Activated CD4-positive, alpha-beta T cell treated with anti-CD3 and anti-CD28 coated beads, Interleukin-10, Interleukin-2, amounts not matched to agents 100 ng/mL and 50 ng/mL, durations not matched to agents 16 hours and 8 hours (primary cell): ENCODE data around the gene TNK2.
"Not testable (repeated sequence)": the region's sequence is repeated elsewhere in the genome, so short reads cannot be mapped to it uniquely, and the experiment has no call there.

Experiments used
- DNase-seq: peaks from one replicate; pipeline ENCODE4 v3.0.0-alpha.2; 2020

The TNK2 gene

GRCh38 chr3:195916291-195916690 lies 7.9 kb upstream of the TNK2 start:
- no peak for DNase-seq

- peak; percentile 98 for DNase-seq
These were observed 6.5 kb upstream of the TNK2 start for GRCh38 chr3:195914648-195915473.

- DNase-seq, result not testable (repeated sequence)
These were observed 5.8 kb upstream of the TNK2 start for GRCh38 chr3:195914146-195914545.

- DNase-seq, result no peak
These were observed 5.0 kb upstream of the TNK2 start for GRCh38 chr3:195913382-195913781.

GRCh38 chr3:195911946-195912270 lies 3.6 kb upstream of the TNK2 start:
- no peak for DNase-seq

- no peak for DNase-seq
These were observed 2.9 kb upstream of the TNK2 start for GRCh38 chr3:195911041-195911945.

- DNase-seq, result no peak
These were observed 2.1 kb upstream of the TNK2 start for GRCh38 chr3:195910499-195910845.

GRCh38 chr3:195909644-195910498 lies 1.5 kb upstream of the TNK2 start:
- peak; percentile 91 for DNase-seq

GRCh38 chr3:195908694-195909581 lies 587 bp upstream of the TNK2 start:
- peak; percentile 35 for DNase-seq

- no peak for DNase-seq
These were observed 742 bp downstream of the TNK2 start for GRCh38 chr3:195907684-195907933.

GRCh38 chr3:195906865-195907683 lies 1.3 kb downstream of the TNK2 start:
- peak; percentile 80 for DNase-seq

GRCh38 chr3:195905970-195906864 lies 2.1 kb downstream of the TNK2 start:
- DNase-seq, result peak; percentile 31

- DNase-seq, result no peak
These were observed 4.0 kb downstream of the TNK2 start for GRCh38 chr3:195904368-195904767.

GRCh38 chr3:195903950-195904290 lies 4.4 kb downstream of the TNK2 start:
- no peak for DNase-seq

GRCh38 chr3:195902634-195903033 lies 5.7 kb downstream of the TNK2 start:
- not testable (repeated sequence) for DNase-seq

- not testable (repeated sequence) for DNase-seq
These were observed 6.3 kb downstream of the TNK2 start for GRCh38 chr3:195901836-195902585.

- DNase-seq, result peak; percentile 75
These were observed 7.7 kb downstream of the TNK2 start for GRCh38 chr3:195900436-195901355.

GRCh38 chr3:195899701-195900435 lies 8.5 kb downstream of the TNK2 start:
- DNase-seq, result no peak
